Naive thymus-derived CD8-positive, alpha-beta T cell (primary cell): ENCODE results near the gene TMEM198. TPM values are rescaled to one million over a fixed set of nuclear protein-coding genes. Genes with fewer than 3 reads are reported as not detected.

Experiments
- ATAC-seq, 2 donors: fragments of 150-1000 bp; cut with Tn5 transposase in 1 of 2; sonication (Bioruptor Pico), chemical (Tn5 transposase) in 1 of 2; 1 replicate in 1 of 2; 2 replicates in 1 of 2; pipeline ENCODE4 v1.10.0; 2021; ENCODE audit warnings: mild to moderate bottlenecking in 2 of 2, moderate library complexity in 2 of 2
- POLR2A ChIA-PET: fragments of 350-600 bp; sonication (Branson Sonifier 250); formaldehyde crosslinking; loops from one replicate; lab custom pipeline; 2021; ENCODE audit warnings: antibody characterized with exemption; lab: Charles Lee
- DNase-seq, 10 donors: peaks; one replicate each; pipeline versions ENCODE4 v3.0.0 to v3.0.0-alpha.2; 2020 to 2022
- H3K27ac Mint-ChIP-seq, 10 donors: one replicate each; pipeline ENCODE4 v1.8.0; 2020 to 2022; ENCODE audit warnings: mild to moderate bottlenecking in 10 of 10, mixed read lengths in 10 of 10, moderate library complexity in 4 of 10, inconsistent platforms in 1 of 10
- H3K27me3 Mint-ChIP-seq, 5 donors: one replicate each; pipeline ENCODE4 v1.8.0; 2021 to 2022; ENCODE audit warnings: mixed read lengths in 5 of 5
- H3K36me3 Mint-ChIP-seq, 3 donors: one replicate each; pipeline ENCODE4 v1.8.0; 2020 to 2022; ENCODE audit warnings: mixed read lengths in 3 of 3, mild to moderate bottlenecking in 2 of 3, inconsistent platforms in 1 of 3
- H3K4me1 Mint-ChIP-seq, 4 donors: one replicate each; pipeline ENCODE4 v1.8.0; 2021 to 2022; ENCODE audit warnings: mixed read lengths in 4 of 4
- H3K4me3 Mint-ChIP-seq, 10 donors: one replicate each; pipeline ENCODE4 v1.8.0; 2020 to 2022; ENCODE audit warnings: mild to moderate bottlenecking in 10 of 10, mixed read lengths in 10 of 10, moderate library complexity in 6 of 10, inconsistent platforms in 1 of 10
- H3K9me3 Mint-ChIP-seq, 9 donors: one replicate each; pipeline ENCODE4 v1.8.0; 2020 to 2022; ENCODE audit warnings: mixed read lengths in 9 of 9, mild to moderate bottlenecking in 3 of 9, inconsistent platforms in 1 of 9, moderate library complexity in 1 of 9
- polyA plus RNA-seq, 3 donors: library from polyadenylated mRNA; unstranded; fragments of 300-500 nt; fragmentation: Illumina TruSeq; gene quantifications; one replicate each; pipeline ENCODE4 v1.2.3, GENCODE V29; 2021
- total RNA-seq, 8 experiments: library from RNA in 2 of 8; stranded (reverse) in 2 of 8; gene quantifications; one replicate each; pipeline ENCODE4 v1.2.3 and lab custom pipeline; 2021 to 2026

Gene TMEM198
- total RNA-seq = under 1 TPM; 0.36 to 0.49 TPM
- polyA plus RNA-seq = under 1 TPM in 1 of 3 donors, not detected in 2; 0.21 TPM
- 0 to 3.6 (median 0.44) reads per million in 6 experiments for total RNA-seq (lab: John Stamatoyannopoulos, UW)

GRCh38 chr2:219543596-219544358 lies at the start of gene TMEM198, which contains the start of gene CHPF:
Gene TMEM198, plus strand, starts transcription at chr2:219544028. Its CDS starts 700 bp downstream, at chr2:219544728.
Gene CHPF, minus strand, starts transcription at chr2:219543809. Its CDS starts 271 bp downstream, at chr2:219543538.
- POLR2A ChIA-PET = interaction anchor here (0.8 to 0.9 kb wide), 3 partner anchors 102 to 337 kb away, joined by 3 to 4 read pairs (median 3); partner anchors contain the start of gene ZFAND2B
- DNase-seq (peak; percentile 79 to 95 (median 86)), ATAC-seq (peak; percentile 69 to 73)
- Mint-ChIP-seq H3K36me3 (no peaks in the 10 kb centered on the region), H3K27me3 (peaks cover 11 to 25% (median 17%) of the 10 kb centered on the region in 5 donors), H3K27ac (peak within 1 kb of the TSS; percentile 28 to 91 (median 76)), H3K4me3 (peak within 1 kb of the TSS; percentile 79 to 93 (median 85)), H3K4me1 (peaks cover 12 to 29% (median 23%) of the 10 kb centered on the region in 4 donors), H3K9me3 (no peaks in the 10 kb centered on the region)

GRCh38 chr2:219494952-219495530 lies 48.8 kb upstream of the TMEM198 start:
- no peaks in the 10 kb centered on the region for H3K9me3 Mint-ChIP-seq
- H3K27me3 Mint-ChIP-seq = peaks cover 15 to 70% (median 39%) of the 10 kb centered on the region in 5 donors
- ATAC-seq = no peak
- H3K4me3 Mint-ChIP-seq = no peak overlapping the region
- POLR2A ChIA-PET = interaction anchor here (1.3 kb wide), 1 partner anchor 16 kb away, joined by 3 read pairs; no protein-coding TSS in a partner anchor
- DNase-seq = no peak
- H3K36me3 Mint-ChIP-seq = peaks cover 0 to 2% (median 0%) of the 10 kb centered on the region in 3 donors
- peaks cover 20 to 37% (median 28%) of the 10 kb centered on the region in 4 donors for H3K4me1 Mint-ChIP-seq
- H3K27ac Mint-ChIP-seq = peak overlapping the region in 1 of 10 donors; percentile 34

GRCh38 chr2:219495531-219496122 lies 48.2 kb upstream of the TMEM198 start:
- ATAC-seq (no peak), DNase-seq (peak in 9 of 10 donors; percentile 10 to 74 (median 40))
- Mint-ChIP-seq H3K9me3 (no peaks in the 10 kb centered on the region), H3K4me3 (peak overlapping the region in 1 of 10 donors; percentile 24), H3K4me1 (peaks cover 23 to 41% (median 32%) of the 10 kb centered on the region in 4 donors), H3K36me3 (peaks cover 0 to 2% (median 0%) of the 10 kb centered on the region in 3 donors), H3K27me3 (peaks cover 15 to 70% (median 39%) of the 10 kb centered on the region in 5 donors), H3K27ac (no peak overlapping the region)
- POLR2A ChIA-PET = interaction anchor here (1.3 kb wide), 1 partner anchor 16 kb away, joined by 3 read pairs; no protein-coding TSS in a partner anchor

GRCh38 chr2:219496247-219496824 lies 47.5 kb upstream of the TMEM198 start:
- Mint-ChIP-seq H3K36me3 (peaks cover 0 to 3% (median 2%) of the 10 kb centered on the region in 3 donors), H3K27ac (no peak overlapping the region), H3K4me3 (peak overlapping the region in 8 of 10 donors; percentile 28 to 97 (median 72)), H3K9me3 (no peaks in the 10 kb centered on the region), H3K4me1 (peaks cover 24 to 42% (median 32%) of the 10 kb centered on the region in 4 donors), H3K27me3 (peaks cover 15 to 70% (median 39%) of the 10 kb centered on the region in 5 donors)
- ATAC-seq = no peak
- DNase-seq = no peak
- POLR2A ChIA-PET = interaction anchor here (0.8 to 1.3 kb wide), 2 partner anchors 11 to 15 kb away, joined by 3 read pairs; no protein-coding TSS in a partner anchor

- DNase-seq (peak in 1 of 10 donors; percentile 15), ATAC-seq (no peak)
- POLR2A ChIA-PET = interaction anchor here (0.8 kb wide), 1 partner anchor 10 kb away, joined by 3 read pairs; no protein-coding TSS in a partner anchor
- Mint-ChIP-seq H3K27me3 (peaks cover 15 to 68% (median 39%) of the 10 kb centered on the region in 5 donors), H3K9me3 (no peaks in the 10 kb centered on the region), H3K27ac (peak overlapping the region in 1 of 10 donors; percentile 40), H3K36me3 (peaks cover 0 to 9% (median 8%) of the 10 kb centered on the region in 3 donors), H3K4me1 (peaks cover 28 to 47% (median 33%) of the 10 kb centered on the region in 4 donors), H3K4me3 (peak overlapping the region; percentile 75 to 100 (median 95))
These were observed 46.9 kb upstream of the TMEM198 start for GRCh38 chr2:219496825-219497494.

GRCh38 chr2:219497495-219498279 lies 46.1 kb upstream of the TMEM198 start:
- Mint-ChIP-seq H3K4me1 (peaks cover 30 to 47% (median 33%) of the 10 kb centered on the region in 4 donors), H3K36me3 (peaks cover 0 to 13% (median 8%) of the 10 kb centered on the region in 3 donors), H3K27me3 (peaks cover 15 to 61% (median 38%) of the 10 kb centered on the region in 5 donors), H3K4me3 (peak overlapping the region; percentile 89 to 100 (median 95)), H3K27ac (peak overlapping the region in 2 of 10 donors; percentile 40 to 89), H3K9me3 (no peaks in the 10 kb centered on the region)
- peak in 1 of 10 donors; percentile 23 for DNase-seq
- ATAC-seq = no peak
- POLR2A ChIA-PET = interaction anchor here (0.9 to 1.2 kb wide), 2 partner anchors 55 to 109 kb away, joined by 4 to 5 read pairs; partner anchors contain the start of gene DNPEP

GRCh38 chr2:219498280-219499057 lies 45.4 kb upstream of the TMEM198 start, which contains the start of gene GMPPA:
Gene GMPPA, plus strand, starts transcription at chr2:219498891. Its CDS starts 1,085 bp downstream, at chr2:219499976.
- Mint-ChIP-seq H3K9me3 (no peaks in the 10 kb centered on the region), H3K27me3 (peaks cover 12 to 53% (median 32%) of the 10 kb centered on the region in 5 donors), H3K36me3 (peaks cover 0 to 17% (median 9%) of the 10 kb centered on the region in 3 donors), H3K4me1 (peaks cover 30 to 47% (median 33%) of the 10 kb centered on the region in 4 donors), H3K4me3 (peak within 1 kb of the TSS; percentile 89 to 100 (median 95)), H3K27ac (peak within 1 kb of the TSS; percentile 85 to 96 (median 92))
- ATAC-seq (peak; percentile 92 to 95), DNase-seq (peak; percentile 75 to 96 (median 90))
- POLR2A ChIA-PET = interaction anchor here (0.9 to 1.3 kb wide), 6 partner anchors 54 to 111 kb away, joined by 3 to 6 read pairs (median 4); partner anchors contain the start of gene DNPEP

- Mint-ChIP-seq H3K27me3 (peaks cover 12 to 48% (median 28%) of the 10 kb centered on the region in 5 donors), H3K4me3 (peak overlapping the region; percentile 89 to 100 (median 95)), H3K4me1 (peaks cover 30 to 47% (median 33%) of the 10 kb centered on the region in 4 donors), H3K9me3 (no peaks in the 10 kb centered on the region), H3K27ac (peak overlapping the region; percentile 85 to 96 (median 92)), H3K36me3 (peaks cover 0 to 23% (median 14%) of the 10 kb centered on the region in 3 donors)
- POLR2A ChIA-PET = interaction anchor here (0.9 to 1.3 kb wide), 5 partner anchors 53 to 111 kb away, joined by 3 to 6 read pairs (median 4); partner anchors contain the start of gene DNPEP
- no peak for ATAC-seq
- DNase-seq = no peak
These were observed 44.8 kb upstream of the TMEM198 start for GRCh38 chr2:219499058-219499307.

- Mint-ChIP-seq H3K36me3 (peaks cover 0 to 28% (median 20%) of the 10 kb centered on the region in 3 donors), H3K27ac (peak overlapping the region in 9 of 10 donors; percentile 48 to 94 (median 88)), H3K4me3 (peak overlapping the region; percentile 89 to 100 (median 95)), H3K4me1 (peaks cover 30 to 47% (median 33%) of the 10 kb centered on the region in 4 donors), H3K9me3 (no peaks in the 10 kb centered on the region), H3K27me3 (peaks cover 12 to 42% (median 26%) of the 10 kb centered on the region in 5 donors)
- DNase-seq = no peak
- POLR2A ChIA-PET = interaction anchor here (0.8 to 1.3 kb wide), 4 partner anchors 89 to 246 kb away, joined by 3 to 5 read pairs (median 3); partner anchors contain the start of genes DNPEP and TUBA4A
- ATAC-seq = no peak
These were observed 44.3 kb upstream of the TMEM198 start for GRCh38 chr2:219499555-219499954.
